Body of pancreas (tissue), 4 donors: ENCODE measurements around the gene NR1H2.

Source experiments
- CTCF ChIP-seq, 7 experiments: fragments of 450-650 bp in 4 of 7; fragments of 200-600 bp in 3 of 7; sonication (generic) in 3 of 7; IDR thresholded peaks; one replicate each; pipeline ENCODE4 v1.5.1; 2016 to 2019; ENCODE audit warnings: antibody characterized with exemption in 7 of 7
- POLR2A ChIP-seq, 3 donors: fragments of 450-650 bp; IDR thresholded peaks; one replicate each; pipeline ENCODE4 v1.6.1; 2016; ENCODE audit warnings: antibody characterized with exemption in 3 of 3, mild to moderate bottlenecking in 2 of 3

GRCh38 chr19:50349277-50350057, 26.8 kb upstream of the NR1H2 start:
- TF ChIP-seq CTCF (IDR thresholded peaks at IDR 0.05) (no peak), POLR2A (IDR thresholded peaks at IDR 0.05) (no peak)
